ENCODE data around the gene ELAVL1. TPM values are rescaled to one million over a fixed set of nuclear protein-coding genes. Genes with fewer than 3 reads are reported as not detected.

The ELAVL1 gene
- total and polyA plus RNA-seq, 9 of the 15 experiments (the other 6 are each of a cell fraction or from before 2014, with no cell fraction given), result 4.3 to 172 (median 69.2) TPM

DNA sequence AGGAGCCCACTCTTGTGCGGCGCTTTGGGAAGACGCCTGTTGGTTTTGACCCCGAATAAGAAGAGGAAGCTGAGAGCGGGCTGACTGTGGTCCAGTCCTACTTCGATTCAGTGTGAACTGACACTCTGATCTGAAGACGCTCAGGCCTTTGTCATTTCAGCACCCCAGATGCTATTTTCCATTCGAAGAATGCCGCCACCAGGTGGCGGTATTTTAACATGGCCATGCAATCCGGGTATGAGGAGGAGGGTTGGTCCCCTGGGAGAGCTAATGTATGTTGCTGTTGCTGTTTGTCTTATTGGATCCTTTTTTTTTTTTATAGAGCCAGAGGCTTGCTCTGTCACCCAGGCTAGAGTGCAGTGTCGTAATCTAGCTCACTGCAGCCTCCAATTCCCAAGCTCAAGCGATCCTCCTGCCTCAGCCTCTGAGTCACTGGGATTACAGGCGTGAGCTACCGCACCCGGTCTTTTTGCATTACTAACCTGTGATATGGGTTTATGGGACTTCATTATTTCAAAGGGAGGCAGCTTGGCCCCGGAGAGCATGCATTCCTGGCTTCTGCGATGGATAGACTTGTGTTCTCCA, 61.2 kb downstream of the ELAVL1 start (continued):
- TF ChIP-seq, protein P1, sequence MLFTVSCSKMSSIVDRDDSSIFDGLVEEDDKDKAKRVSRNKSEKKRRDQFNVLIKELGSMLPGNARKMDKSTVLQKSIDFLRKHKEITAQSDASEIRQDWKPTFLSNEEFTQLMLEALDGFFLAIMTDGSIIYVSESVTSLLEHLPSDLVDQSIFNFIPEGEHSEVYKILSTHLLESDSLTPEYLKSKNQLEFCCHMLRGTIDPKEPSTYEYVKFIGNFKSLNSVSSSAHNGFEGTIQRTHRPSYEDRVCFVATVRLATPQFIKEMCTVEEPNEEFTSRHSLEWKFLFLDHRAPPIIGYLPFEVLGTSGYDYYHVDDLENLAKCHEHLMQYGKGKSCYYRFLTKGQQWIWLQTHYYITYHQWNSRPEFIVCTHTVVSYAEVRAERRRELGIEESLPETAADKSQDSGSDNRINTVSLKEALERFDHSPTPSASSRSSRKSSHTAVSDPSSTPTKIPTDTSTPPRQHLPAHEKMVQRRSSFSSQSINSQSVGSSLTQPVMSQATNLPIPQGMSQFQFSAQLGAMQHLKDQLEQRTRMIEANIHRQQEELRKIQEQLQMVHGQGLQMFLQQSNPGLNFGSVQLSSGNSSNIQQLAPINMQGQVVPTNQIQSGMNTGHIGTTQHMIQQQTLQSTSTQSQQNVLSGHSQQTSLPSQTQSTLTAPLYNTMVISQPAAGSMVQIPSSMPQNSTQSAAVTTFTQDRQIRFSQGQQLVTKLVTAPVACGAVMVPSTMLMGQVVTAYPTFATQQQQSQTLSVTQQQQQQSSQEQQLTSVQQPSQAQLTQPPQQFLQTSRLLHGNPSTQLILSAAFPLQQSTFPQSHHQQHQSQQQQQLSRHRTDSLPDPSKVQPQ (CRISPR knock-in tag; IDR thresholded peaks at IDR 0.05; ENCODE audit: borderline replicate concordance), result no peak
- TF ChIP-seq, protein P2, sequence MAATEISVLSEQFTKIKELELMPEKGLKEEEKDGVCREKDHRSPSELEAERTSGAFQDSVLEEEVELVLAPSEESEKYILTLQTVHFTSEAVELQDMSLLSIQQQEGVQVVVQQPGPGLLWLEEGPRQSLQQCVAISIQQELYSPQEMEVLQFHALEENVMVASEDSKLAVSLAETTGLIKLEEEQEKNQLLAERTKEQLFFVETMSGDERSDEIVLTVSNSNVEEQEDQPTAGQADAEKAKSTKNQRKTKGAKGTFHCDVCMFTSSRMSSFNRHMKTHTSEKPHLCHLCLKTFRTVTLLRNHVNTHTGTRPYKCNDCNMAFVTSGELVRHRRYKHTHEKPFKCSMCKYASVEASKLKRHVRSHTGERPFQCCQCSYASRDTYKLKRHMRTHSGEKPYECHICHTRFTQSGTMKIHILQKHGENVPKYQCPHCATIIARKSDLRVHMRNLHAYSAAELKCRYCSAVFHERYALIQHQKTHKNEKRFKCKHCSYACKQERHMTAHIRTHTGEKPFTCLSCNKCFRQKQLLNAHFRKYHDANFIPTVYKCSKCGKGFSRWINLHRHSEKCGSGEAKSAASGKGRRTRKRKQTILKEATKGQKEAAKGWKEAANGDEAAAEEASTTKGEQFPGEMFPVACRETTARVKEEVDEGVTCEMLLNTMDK (IDR thresholded peaks at IDR 0.05; ENCODE audit: borderline replicate concordance, insufficient read depth, low read depth, low read length, poor library complexity, severe bottlenecking), result peak; percentile 74
- TF ChIP-seq CBX3 (IDR thresholded peaks at IDR 0.05; ENCODE audit: borderline replicate concordance in 1 of 2, low read length in 2 of 2) (peak in 1 of 2 experiments; percentile 81; a peak in 1 of 3 replicates), ZFP36 (IDR thresholded peaks at IDR 0.05; ENCODE audit: low read depth, low read length, partially characterized antibody) (peak; percentile 70), HDAC2 (IDR thresholded peaks at IDR 0.05) (peak; percentile 67; the same call in 1 of the 2 replicates), ZNF589 (CRISPR knock-in tag; IDR thresholded peaks at IDR 0.05; ENCODE audit: low read depth) (no peak), ARNT (IDR thresholded peaks at IDR 0.05) (peak in 1 of 2 experiments; percentile 69; a peak in 2 of 4 replicates), HDAC1 (IDR thresholded peaks at IDR 0.05) (peak in 1 of 2 experiments; percentile 76; a peak in 1 of 4 replicates), ZKSCAN8 (CRISPR knock-in tag; IDR thresholded peaks at IDR 0.05) (no peak), MEF2D (tag; conservative IDR thresholded peaks at IDR 0.05; ENCODE audit: low read depth) (no peak), SMARCA5 (IDR thresholded peaks at IDR 0.05) (peak; percentile 77)
- TF ChIP-seq, protein P3, sequence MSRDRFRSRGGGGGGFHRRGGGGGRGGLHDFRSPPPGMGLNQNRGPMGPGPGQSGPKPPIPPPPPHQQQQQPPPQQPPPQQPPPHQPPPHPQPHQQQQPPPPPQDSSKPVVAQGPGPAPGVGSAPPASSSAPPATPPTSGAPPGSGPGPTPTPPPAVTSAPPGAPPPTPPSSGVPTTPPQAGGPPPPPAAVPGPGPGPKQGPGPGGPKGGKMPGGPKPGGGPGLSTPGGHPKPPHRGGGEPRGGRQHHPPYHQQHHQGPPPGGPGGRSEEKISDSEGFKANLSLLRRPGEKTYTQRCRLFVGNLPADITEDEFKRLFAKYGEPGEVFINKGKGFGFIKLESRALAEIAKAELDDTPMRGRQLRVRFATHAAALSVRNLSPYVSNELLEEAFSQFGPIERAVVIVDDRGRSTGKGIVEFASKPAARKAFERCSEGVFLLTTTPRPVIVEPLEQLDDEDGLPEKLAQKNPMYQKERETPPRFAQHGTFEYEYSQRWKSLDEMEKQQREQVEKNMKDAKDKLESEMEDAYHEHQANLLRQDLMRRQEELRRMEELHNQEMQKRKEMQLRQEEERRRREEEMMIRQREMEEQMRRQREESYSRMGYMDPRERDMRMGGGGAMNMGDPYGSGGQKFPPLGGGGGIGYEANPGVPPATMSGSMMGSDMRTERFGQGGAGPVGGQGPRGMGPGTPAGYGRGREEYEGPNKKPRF (IDR thresholded peaks at IDR 0.05; ENCODE audit: low read depth, low read length), result no peak
- TF ChIP-seq, protein P4, sequence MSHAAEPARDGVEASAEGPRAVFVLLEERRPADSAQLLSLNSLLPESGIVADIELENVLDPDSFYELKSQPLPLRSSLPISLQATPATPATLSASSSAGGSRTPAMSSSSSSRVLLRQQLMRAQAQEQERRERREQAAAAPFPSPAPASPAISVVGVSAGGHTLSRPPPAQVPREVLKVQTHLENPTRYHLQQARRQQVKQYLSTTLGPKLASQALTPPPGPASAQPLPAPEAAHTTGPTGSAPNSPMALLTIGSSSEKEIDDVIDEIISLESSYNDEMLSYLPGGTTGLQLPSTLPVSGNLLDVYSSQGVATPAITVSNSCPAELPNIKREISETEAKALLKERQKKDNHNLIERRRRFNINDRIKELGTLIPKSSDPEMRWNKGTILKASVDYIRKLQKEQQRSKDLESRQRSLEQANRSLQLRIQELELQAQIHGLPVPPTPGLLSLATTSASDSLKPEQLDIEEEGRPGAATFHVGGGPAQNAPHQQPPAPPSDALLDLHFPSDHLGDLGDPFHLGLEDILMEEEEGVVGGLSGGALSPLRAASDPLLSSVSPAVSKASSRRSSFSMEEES (CRISPR knock-in tag; IDR thresholded peaks at IDR 0.05), result no peak
